CD4-positive, alpha-beta memory T cell (primary cell): ENCODE results near the gene CYP2U1. TPM values are rescaled to one million over a fixed set of nuclear protein-coding genes. Genes with fewer than 3 reads are reported as not detected.
A peak's percentile ranks its signal among the peaks of the same experiment; 100 is the strongest.

Experiments
- CTCF ChIA-PET: fragments of 350-600 bp; sonication (Branson Sonifier 250); formaldehyde crosslinking; loops from one replicate; lab custom pipeline; 2021; ENCODE audit warnings: inconsistent platforms; ENCODE audit not compliant: partially characterized antibody; lab: Charles Lee
- POLR2A ChIA-PET: fragments of 350-600 bp; sonication (Branson Sonifier 250); formaldehyde crosslinking; loops from one replicate; lab custom pipeline; 2021; ENCODE audit not compliant: partially characterized antibody; lab: Charles Lee
- DNase-seq, 5 donors: peaks; one replicate each; pipeline versions ENCODE4 v3.0.0 to v3.0.0-alpha.2; 2020 to 2022; ENCODE audit warnings: mixed read lengths in 1 of 5
- H3K27ac ChIP-seq: one replicate; pipeline ENCODE4 v1.7.0; 2013; ENCODE audit warnings: low read depth, low read length
- H3K27me3 ChIP-seq: 2 replicates; pipeline ENCODE4 v1.7.0; 2013; ENCODE audit warnings: mild to moderate bottlenecking, low read length, moderate library complexity; ENCODE audit not compliant: insufficient read depth
- H3K36me3 ChIP-seq: 2 replicates; pipeline ENCODE4 v1.7.0; 2013; ENCODE audit warnings: mild to moderate bottlenecking, low read length, moderate library complexity; ENCODE audit not compliant: insufficient read depth
- H3K4me1 ChIP-seq: 2 replicates; pipeline ENCODE4 v1.7.0; 2013; ENCODE audit warnings: mild to moderate bottlenecking, low read length, moderate library complexity; ENCODE audit not compliant: insufficient read depth
- H3K4me3 ChIP-seq, 2 donors: one replicate each; pipeline ENCODE4 v1.7.0; 2013; ENCODE audit warnings: low read length in 2 of 2, mild to moderate bottlenecking in 1 of 2
- H3K9me3 ChIP-seq, 2 donors: one replicate each; pipeline ENCODE4 v1.7.0; 2013; ENCODE audit warnings: low read length in 2 of 2, control low read depth in 1 of 2; ENCODE audit not compliant: control insufficient read depth in 1 of 2
- H3K27ac Mint-ChIP-seq, 7 donors: one replicate each; pipeline ENCODE4 v1.8.0; 2020 to 2021; ENCODE audit warnings: mixed read lengths in 7 of 7, mild to moderate bottlenecking in 6 of 7, inconsistent platforms in 3 of 7, moderate library complexity in 3 of 7
- H3K27me3 Mint-ChIP-seq, 2 donors: one replicate each; pipeline ENCODE4 v1.8.0; 2020 to 2021; ENCODE audit warnings: mixed read lengths in 2 of 2
- H3K36me3 Mint-ChIP-seq, 2 donors: one replicate each; pipeline ENCODE4 v1.8.0; 2020 to 2021; ENCODE audit warnings: mixed read lengths in 2 of 2, inconsistent platforms in 1 of 2, mild to moderate bottlenecking in 1 of 2
- H3K4me1 Mint-ChIP-seq, 4 donors: one replicate each; pipeline ENCODE4 v1.8.0; 2020 to 2021; ENCODE audit warnings: mixed read lengths in 4 of 4, mild to moderate bottlenecking in 1 of 4
- H3K4me3 Mint-ChIP-seq, 8 donors: one replicate each; pipeline ENCODE4 v1.8.0; 2020 to 2021; ENCODE audit warnings: mixed read lengths in 8 of 8, mild to moderate bottlenecking in 7 of 8, moderate library complexity in 6 of 8, inconsistent platforms in 3 of 8
- H3K9me3 Mint-ChIP-seq, 8 donors: one replicate each; pipeline ENCODE4 v1.8.0; 2020 to 2021; ENCODE audit warnings: mixed read lengths in 8 of 8, mild to moderate bottlenecking in 5 of 8, inconsistent platforms in 3 of 8, moderate library complexity in 1 of 8
- intact Hi-C: fragments of 100-400 bp; cut with micrococcal nuclease; formaldehyde crosslinking; loops from one replicate; pipeline ENCODE4 v1.15.1; 2023
- polyA plus RNA-seq, 2 donors: library from polyadenylated mRNA; unstranded; fragments of 300-500 nt; fragmentation: Illumina TruSeq; gene quantifications; one replicate each; pipeline ENCODE4 v1.2.3, GENCODE V29; 2021
- total RNA-seq, 2 experiments: library from RNA; stranded (reverse); gene quantifications; one replicate each; pipeline ENCODE4 v1.2.3, GENCODE V29; 2021

CYP2U1 gene
- total and polyA plus RNA-seq, 4 experiments from 2014 or later, result 2.0 to 7.2 (median 5.3) TPM

DNA sequence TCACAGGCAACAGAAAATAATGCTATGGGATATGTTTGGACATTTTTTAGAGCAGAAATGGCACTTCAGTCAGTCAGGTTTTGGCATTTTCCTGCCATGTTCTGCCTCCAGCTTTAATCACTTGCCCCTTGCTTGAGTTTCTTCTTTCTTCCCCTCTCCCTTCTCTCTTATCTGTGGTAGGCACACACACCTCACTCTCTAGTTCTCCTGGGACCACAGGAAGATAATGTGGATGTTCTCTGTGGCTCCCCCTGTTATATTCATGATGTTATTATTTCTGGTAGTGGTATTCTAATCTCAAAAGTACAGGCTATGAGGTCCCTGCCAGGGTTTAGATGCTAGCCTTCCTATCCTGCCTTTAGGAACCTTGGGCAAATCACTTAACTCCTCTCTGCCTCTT is 63.5 kb downstream of the CYP2U1 start:
- Mint-ChIP-seq H3K27me3 (no peaks in the 10 kb centered on the region), H3K4me1 (peaks cover 36 to 50% (median 42%) of the 10 kb centered on the region in 4 donors), H3K4me3 (no peak overlapping the region), H3K9me3 (peaks cover 0 to 2% (median 0%) of the 10 kb centered on the region in 8 donors), H3K27ac (no peak overlapping the region), H3K36me3 (peaks cover 13 to 15% of the 10 kb centered on the region in 2 donors)
- no peak for DNase-seq
- Histone ChIP-seq H3K27ac (no peak overlapping the region), H3K4me1 (peaks cover 27% of the 10 kb centered on the region), H3K36me3 (no peaks in the 10 kb centered on the region), H3K9me3 (no peaks in the 10 kb centered on the region), H3K4me3 (no peak overlapping the region), H3K27me3 (no peaks in the 10 kb centered on the region)
- intact Hi-C loops, result loop anchor here (10.0 kb wide), 1 partner anchor 1730 kb away; no protein-coding TSS in a partner anchor
- ChIA-PET POLR2A (no interaction called here), CTCF (interaction anchor here (1.7 kb wide), 1 partner anchor 23 kb away, joined by 10 read pairs; no protein-coding TSS in a partner anchor)

DNA sequence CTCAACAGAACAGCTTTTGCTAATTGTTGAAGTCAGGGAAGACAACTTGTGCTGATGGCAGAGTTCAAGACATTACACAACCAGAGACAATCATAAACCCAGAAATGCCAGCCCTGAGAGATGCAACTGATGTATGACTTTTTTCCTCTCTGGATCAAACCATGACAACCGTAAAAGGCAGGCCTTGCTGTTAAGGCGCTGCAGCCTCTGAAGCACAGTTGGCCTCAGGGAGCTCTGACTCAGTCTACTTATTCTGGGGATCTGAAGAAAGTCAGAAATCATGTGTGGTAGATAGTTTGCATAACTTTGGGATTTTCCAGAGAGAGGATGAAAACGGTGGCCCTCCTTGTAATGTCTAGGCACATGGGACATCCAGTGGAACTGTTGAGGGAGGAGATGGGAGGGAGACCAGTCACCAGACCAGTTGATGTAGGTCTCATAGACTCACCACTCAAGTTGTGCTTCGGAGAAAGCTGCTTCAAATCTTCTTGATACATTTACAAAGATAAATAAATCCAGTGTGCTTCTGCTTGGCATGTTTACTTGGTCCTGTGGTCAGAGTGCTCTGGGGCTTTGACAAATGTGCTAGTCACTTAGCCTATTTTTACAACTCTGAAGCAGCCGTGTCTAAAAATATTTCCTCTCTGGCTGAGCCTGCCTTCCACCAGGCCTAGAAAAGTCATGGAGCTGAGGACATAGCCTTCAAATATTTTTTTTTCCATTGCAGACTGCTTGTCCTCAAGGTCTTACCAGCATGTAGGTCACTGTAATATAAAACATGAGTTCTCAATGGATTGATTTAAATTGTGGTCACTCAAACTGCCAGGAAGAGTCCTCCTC is 65.8 kb downstream of the CYP2U1 start:
- peaks cover 13 to 23% of the 10 kb centered on the region in 2 donors for H3K36me3 Mint-ChIP-seq
- POLR2A ChIA-PET, result no interaction called here

DNA sequence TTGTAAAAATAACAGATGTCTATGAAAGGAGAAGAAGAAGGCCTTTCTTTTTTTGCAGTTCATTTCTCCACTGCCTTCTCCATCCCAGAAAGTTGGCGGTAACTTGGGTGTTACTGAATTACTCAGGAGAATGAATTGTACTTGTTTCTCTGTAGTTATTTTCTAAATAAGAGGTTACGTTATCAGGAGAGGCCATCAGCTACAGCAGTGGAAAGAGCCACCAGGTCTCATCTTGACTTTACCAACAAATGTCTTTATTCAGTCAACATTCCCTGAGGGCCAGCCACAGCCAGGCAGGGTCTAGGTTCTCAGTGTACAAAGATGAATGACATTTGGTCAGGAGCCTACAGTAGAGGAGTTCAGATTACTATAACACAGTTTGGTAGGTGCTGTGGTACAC is 66.4 kb downstream of the CYP2U1 start:
- no peak overlapping the region for H3K27ac ChIP-seq
- ChIA-PET POLR2A (interaction anchor here (0.6 kb wide), 1 partner anchor 10 kb away, joined by 3 read pairs; no protein-coding TSS in a partner anchor), CTCF (interaction anchor here (1.1 to 1.6 kb wide), 2 partner anchors 21 to 575 kb away, joined by 3 to 4 read pairs; no protein-coding TSS in a partner anchor)
- H3K4me1 Mint-ChIP-seq, result peaks cover 21 to 29% (median 26%) of the 10 kb centered on the region in 4 donors
- peak overlapping the region in 3 of 7 donors; percentile 3 to 49 (median 4) for H3K27ac Mint-ChIP-seq
- no peaks in the 10 kb centered on the region for H3K27me3 Mint-ChIP-seq
- peaks cover 13 to 27% of the 10 kb centered on the region in 2 donors for H3K36me3 Mint-ChIP-seq
- H3K4me1 ChIP-seq, result peaks cover 6% of the 10 kb centered on the region
- no peak for DNase-seq
- no peaks in the 10 kb centered on the region for H3K27me3 ChIP-seq
- no peak overlapping the region for H3K4me3 Mint-ChIP-seq
- no peaks in the 10 kb centered on the region for H3K9me3 ChIP-seq
- intact Hi-C loops, result loop anchor here (10.0 kb wide), 1 partner anchor 1727 kb away; no protein-coding TSS in a partner anchor
- no peak overlapping the region for H3K4me3 ChIP-seq
- H3K9me3 Mint-ChIP-seq, result peaks cover 0 to 4% (median 0%) of the 10 kb centered on the region in 8 donors
- no peaks in the 10 kb centered on the region for H3K36me3 ChIP-seq

More for the DNA sequence above, 65.8 kb downstream of the CYP2U1 start:
- no peaks in the 10 kb centered on the region for H3K27me3 ChIP-seq
- CTCF ChIA-PET, result interaction anchor here (1.1 to 1.6 kb wide), 2 partner anchors 22 to 575 kb away, joined by 3 to 4 read pairs; no protein-coding TSS in a partner anchor
- Mint-ChIP-seq H3K9me3 (peaks cover 0 to 4% (median 0%) of the 10 kb centered on the region in 8 donors), H3K27ac (no peak overlapping the region), H3K4me3 (no peak overlapping the region), H3K4me1 (peaks cover 26 to 35% (median 28%) of the 10 kb centered on the region in 4 donors), H3K27me3 (no peaks in the 10 kb centered on the region)
- H3K4me1 ChIP-seq, result peaks cover 11% of the 10 kb centered on the region
- no peaks in the 10 kb centered on the region for H3K9me3 ChIP-seq
- intact Hi-C loops, result loop anchor here (10.0 kb wide), 1 partner anchor 1728 kb away; no protein-coding TSS in a partner anchor
- no peak overlapping the region for H3K27ac ChIP-seq
- no peaks in the 10 kb centered on the region for H3K36me3 ChIP-seq
- DNase-seq, result no peak
- no peak overlapping the region for H3K4me3 ChIP-seq

DNA sequence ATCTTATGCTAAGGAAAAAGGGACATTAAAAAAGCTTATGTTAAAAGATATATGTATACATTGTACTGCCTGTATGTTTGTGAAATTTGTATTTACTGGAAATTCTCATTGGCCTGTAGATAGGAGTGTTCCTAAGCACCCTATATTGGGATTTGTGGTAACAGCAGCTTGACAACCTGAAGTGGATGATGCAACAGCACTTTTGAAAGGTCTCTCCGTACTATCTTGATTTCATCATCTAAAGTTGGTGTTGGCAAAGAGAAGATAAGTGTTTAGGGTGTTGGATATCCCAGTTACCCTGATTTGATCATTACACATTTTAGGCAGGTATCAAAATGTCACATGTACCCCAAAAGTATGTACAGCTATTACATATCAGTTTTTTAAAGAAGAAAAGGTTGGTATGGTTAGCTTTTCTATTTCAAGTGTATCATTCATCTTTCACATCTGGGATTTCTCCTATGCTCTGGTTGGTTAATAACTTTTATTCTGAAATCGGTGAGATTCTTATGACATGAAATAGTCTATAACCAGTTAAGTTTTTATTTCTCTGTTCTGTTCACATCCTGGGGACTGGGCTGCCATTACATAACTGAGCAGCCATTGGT is 68.7 kb downstream of the CYP2U1 start:
- peaks cover 21 to 30% (median 29%) of the 10 kb centered on the region in 4 donors for H3K4me1 Mint-ChIP-seq

DNA sequence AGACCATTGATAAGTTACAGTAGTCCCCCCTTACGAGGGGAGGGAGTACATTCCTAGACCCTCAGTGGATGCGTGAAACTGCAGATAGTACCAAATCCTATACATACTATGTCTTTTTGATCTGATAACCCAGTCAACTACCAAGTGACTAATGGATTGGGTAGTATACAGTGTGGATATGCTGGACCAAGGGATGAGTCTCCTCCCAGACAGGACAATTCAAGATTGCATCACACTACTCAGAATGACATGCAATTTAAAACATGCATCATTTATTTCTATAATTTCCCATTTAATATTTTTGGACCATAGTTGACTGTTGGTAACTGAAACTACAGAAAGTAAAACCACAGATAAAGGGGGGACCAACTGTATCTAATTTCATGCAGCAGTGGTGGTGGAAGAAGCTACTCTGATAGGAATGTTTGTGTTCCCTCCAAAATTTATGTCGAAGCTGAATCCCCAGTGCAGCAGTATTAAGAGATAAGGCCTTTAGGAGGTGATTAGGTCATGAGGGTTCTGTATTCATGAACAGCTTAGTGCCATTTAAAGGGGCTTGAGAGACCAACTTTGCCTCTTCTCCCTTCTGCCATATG is 70.3 kb downstream of the CYP2U1 start:
- no peak overlapping the region for H3K4me3 ChIP-seq
- no peak for DNase-seq
- no peaks in the 10 kb centered on the region for H3K27me3 ChIP-seq
- ChIA-PET CTCF (interaction anchor here (1.0 to 1.5 kb wide), 2 partner anchors 11 to 17 kb away, joined by 3 to 5 read pairs; no protein-coding TSS in a partner anchor), POLR2A (interaction anchor here (0.8 to 1.6 kb wide), 2 partner anchors 12 to 26 kb away, joined by 3 to 4 read pairs; partner anchors contain the start of gene HADH)
- intact Hi-C loops, result no loop called here
- H3K36me3 ChIP-seq, result no peaks in the 10 kb centered on the region
- no peaks in the 10 kb centered on the region for H3K27me3 Mint-ChIP-seq
- peaks cover 10 to 25% of the 10 kb centered on the region in 2 donors for H3K36me3 Mint-ChIP-seq
- no peaks in the 10 kb centered on the region for H3K9me3 ChIP-seq
- peaks cover 0 to 4% (median 0%) of the 10 kb centered on the region in 8 donors for H3K9me3 Mint-ChIP-seq
- H3K4me1 ChIP-seq, result peaks cover 8% of the 10 kb centered on the region
- H3K4me1 Mint-ChIP-seq, result peaks cover 18 to 33% (median 29%) of the 10 kb centered on the region in 4 donors
- no peak overlapping the region for H3K27ac ChIP-seq
- H3K4me3 Mint-ChIP-seq, result no peak overlapping the region
- H3K27ac Mint-ChIP-seq, result no peak overlapping the region

More for the DNA sequence above, 68.7 kb downstream of the CYP2U1 start:
- Mint-ChIP-seq H3K27ac (peak overlapping the region in 1 of 7 donors; percentile 3), H3K36me3 (peaks cover 13 to 31% of the 10 kb centered on the region in 2 donors), H3K9me3 (peaks cover 0 to 4% (median 0%) of the 10 kb centered on the region in 8 donors), H3K27me3 (no peaks in the 10 kb centered on the region), H3K4me3 (no peak overlapping the region)
- no peaks in the 10 kb centered on the region for H3K9me3 ChIP-seq
- H3K4me3 ChIP-seq, result no peak overlapping the region
- H3K36me3 ChIP-seq, result no peaks in the 10 kb centered on the region
- no peak for DNase-seq
- peaks cover 8% of the 10 kb centered on the region for H3K4me1 ChIP-seq
- CTCF ChIA-PET, result interaction anchor here (1.3 kb wide), 1 partner anchor 19 kb away, joined by 5 read pairs; no protein-coding TSS in a partner anchor
- POLR2A ChIA-PET, result no interaction called here
- no peak overlapping the region for H3K27ac ChIP-seq
- H3K27me3 ChIP-seq, result no peaks in the 10 kb centered on the region
- intact Hi-C loops, result loop anchor here (10.0 kb wide), 1 partner anchor 1725 kb away; no protein-coding TSS in a partner anchor
